ENCODE measurements around the gene GDF10. TPM values are rescaled to one million over a fixed set of nuclear protein-coding genes. Genes with fewer than 3 reads are reported as not detected.
A peak's percentile ranks its signal among the peaks of the same experiment; 100 is the strongest.

The GDF10 gene
- total RNA-seq, 1 experiment from 2014 or later: not detected

GRCh38 chr10:47339186-47339735 is 39.3 kb downstream of the GDF10 start:
- no peak overlapping the region for H3K27ac Mint-ChIP-seq (ENCODE audit: unreplicated experiment)
- CTCF ChIA-PET: no interaction called here
- no peak overlapping the region for H3K4me3 Mint-ChIP-seq (ENCODE audit: low read depth, unreplicated experiment)
- peaks cover 77% of the 10 kb centered on the region for H3K27me3 Mint-ChIP-seq (ENCODE audit: unreplicated experiment)
- DNase-seq: no peak
- peaks cover 11% of the 10 kb centered on the region for H3K4me1 Mint-ChIP-seq (ENCODE audit: low read depth, unreplicated experiment)
- intact Hi-C loops (cut with micrococcal nuclease; ENCODE audit: unreplicated experiment): no loop called here
- no TSS peak for BruUV-seq (replicated peaks)
- H3K36me3 Mint-ChIP-seq (ENCODE audit: insufficient read depth, unreplicated experiment): no peaks in the 10 kb centered on the region
- no peaks in the 10 kb centered on the region for H3K9me3 Mint-ChIP-seq (ENCODE audit: low read depth, unreplicated experiment)
- TF ChIP-seq, protein P1, sequence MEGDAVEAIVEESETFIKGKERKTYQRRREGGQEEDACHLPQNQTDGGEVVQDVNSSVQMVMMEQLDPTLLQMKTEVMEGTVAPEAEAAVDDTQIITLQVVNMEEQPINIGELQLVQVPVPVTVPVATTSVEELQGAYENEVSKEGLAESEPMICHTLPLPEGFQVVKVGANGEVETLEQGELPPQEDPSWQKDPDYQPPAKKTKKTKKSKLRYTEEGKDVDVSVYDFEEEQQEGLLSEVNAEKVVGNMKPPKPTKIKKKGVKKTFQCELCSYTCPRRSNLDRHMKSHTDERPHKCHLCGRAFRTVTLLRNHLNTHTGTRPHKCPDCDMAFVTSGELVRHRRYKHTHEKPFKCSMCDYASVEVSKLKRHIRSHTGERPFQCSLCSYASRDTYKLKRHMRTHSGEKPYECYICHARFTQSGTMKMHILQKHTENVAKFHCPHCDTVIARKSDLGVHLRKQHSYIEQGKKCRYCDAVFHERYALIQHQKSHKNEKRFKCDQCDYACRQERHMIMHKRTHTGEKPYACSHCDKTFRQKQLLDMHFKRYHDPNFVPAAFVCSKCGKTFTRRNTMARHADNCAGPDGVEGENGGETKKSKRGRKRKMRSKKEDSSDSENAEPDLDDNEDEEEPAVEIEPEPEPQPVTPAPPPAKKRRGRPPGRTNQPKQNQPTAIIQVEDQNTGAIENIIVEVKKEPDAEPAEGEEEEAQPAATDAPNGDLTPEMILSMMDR (IDR thresholded peaks at IDR 0.05; ENCODE audit: unreplicated experiment): no peak

DNA sequence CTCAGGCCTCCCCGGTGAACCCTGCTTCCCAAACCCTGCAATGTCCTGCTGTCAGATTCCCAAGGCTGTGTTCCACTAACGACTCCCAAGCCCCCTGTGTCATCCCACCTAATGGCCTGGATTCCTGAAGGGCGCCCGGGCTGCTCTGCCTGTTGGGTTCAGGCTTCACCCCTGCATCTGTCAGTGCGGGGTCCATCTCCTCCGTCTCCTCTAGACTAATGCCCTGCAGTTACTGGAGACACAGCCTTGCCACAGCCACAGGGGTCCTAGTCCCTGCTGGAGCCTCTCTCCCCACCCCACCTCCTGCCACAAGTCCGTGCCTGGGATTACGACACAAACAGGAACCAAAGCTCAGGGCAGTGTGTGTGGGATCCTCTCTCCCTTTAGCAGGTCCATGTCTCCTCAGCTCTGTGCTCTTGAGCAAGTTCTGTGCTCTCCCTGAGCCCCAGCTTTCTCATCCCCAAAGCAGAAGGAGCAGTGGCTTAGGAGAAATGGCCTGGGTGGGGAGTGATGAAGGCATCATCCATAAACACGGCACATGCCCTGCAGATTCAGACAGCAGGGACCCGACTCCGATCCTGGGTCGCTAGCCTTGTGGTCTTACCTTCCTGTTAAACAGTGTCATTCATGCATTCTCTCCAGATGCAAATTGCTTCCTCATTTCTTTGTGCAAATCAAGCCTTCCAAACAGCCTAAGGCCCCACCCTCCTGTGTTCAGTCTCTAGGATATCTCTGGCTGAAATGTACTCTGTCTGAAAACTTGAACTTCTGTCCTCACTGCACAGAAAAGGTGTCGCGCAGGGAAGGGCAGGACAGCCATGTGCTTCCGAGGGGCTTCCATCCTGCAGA is 40.0 kb downstream of the GDF10 start:
- intact Hi-C loops (cut with micrococcal nuclease; ENCODE audit: unreplicated experiment): no loop called here
- no peak for DNase-seq
- H3K36me3 Mint-ChIP-seq (ENCODE audit: insufficient read depth, unreplicated experiment): no peaks in the 10 kb centered on the region

DNA sequence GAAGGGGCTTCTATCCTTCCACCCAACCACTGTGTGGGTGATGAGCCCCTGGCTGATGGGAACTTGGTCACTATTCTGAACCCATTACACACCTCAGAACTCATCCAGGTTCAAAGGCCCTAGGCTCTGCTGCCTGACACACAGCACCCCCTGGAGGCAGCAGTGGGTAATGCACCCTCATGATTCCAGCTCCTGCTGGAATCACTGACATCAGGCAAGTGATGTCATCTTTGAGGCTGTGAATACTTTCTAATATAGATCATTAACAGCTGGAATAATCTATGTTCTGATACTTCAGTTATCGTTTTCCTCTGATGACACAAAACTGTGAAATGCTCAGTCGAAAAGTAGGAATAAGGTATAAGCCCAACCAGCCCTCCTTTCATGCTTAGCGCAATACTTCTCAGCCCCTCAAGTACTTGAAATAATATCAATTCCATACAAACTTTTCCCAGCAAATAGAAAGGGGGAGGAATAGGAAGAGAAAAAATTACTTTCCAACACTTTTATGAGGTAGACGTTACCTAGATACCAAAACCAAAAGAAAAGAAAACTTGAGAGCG is 40.7 kb downstream of the GDF10 start:
- Mint-ChIP-seq H3K4me3 (ENCODE audit: low read depth, unreplicated experiment) (no peak overlapping the region), H3K27ac (ENCODE audit: unreplicated experiment) (no peak overlapping the region), H3K36me3 (ENCODE audit: insufficient read depth, unreplicated experiment) (no peaks in the 10 kb centered on the region), H3K4me1 (ENCODE audit: low read depth, unreplicated experiment) (peaks cover 11% of the 10 kb centered on the region), H3K9me3 (ENCODE audit: low read depth, unreplicated experiment) (no peaks in the 10 kb centered on the region), H3K27me3 (ENCODE audit: unreplicated experiment) (peaks cover 74% of the 10 kb centered on the region)
- intact Hi-C loops (cut with micrococcal nuclease; ENCODE audit: unreplicated experiment): no loop called here
- CTCF ChIA-PET: interaction anchor here (1.0 to 1.5 kb wide), 5 partner anchors 13 to 316 kb away, joined by 3 to 7 read pairs (median 5); no protein-coding TSS in a partner anchor
- BruUV-seq (replicated peaks): no TSS peak
- TF ChIP-seq, protein P1 (IDR thresholded peaks at IDR 0.05; ENCODE audit: unreplicated experiment): peak; percentile 98
- peak; percentile 79 for DNase-seq

More for the DNA sequence above, 40.0 kb downstream of the GDF10 start:
- CTCF ChIA-PET: interaction anchor here (1.0 to 1.5 kb wide), 5 partner anchors 14 to 315 kb away, joined by 3 to 7 read pairs (median 5); no protein-coding TSS in a partner anchor
- BruUV-seq (replicated peaks): no TSS peak
- peaks cover 74% of the 10 kb centered on the region for H3K27me3 Mint-ChIP-seq (ENCODE audit: unreplicated experiment)
- no peak overlapping the region for H3K27ac Mint-ChIP-seq (ENCODE audit: unreplicated experiment)
- H3K4me3 Mint-ChIP-seq (ENCODE audit: low read depth, unreplicated experiment): no peak overlapping the region
- no peaks in the 10 kb centered on the region for H3K9me3 Mint-ChIP-seq (ENCODE audit: low read depth, unreplicated experiment)
- TF ChIP-seq, protein P1 (IDR thresholded peaks at IDR 0.05; ENCODE audit: unreplicated experiment): no peak
- peaks cover 11% of the 10 kb centered on the region for H3K4me1 Mint-ChIP-seq (ENCODE audit: low read depth, unreplicated experiment)

DNA sequence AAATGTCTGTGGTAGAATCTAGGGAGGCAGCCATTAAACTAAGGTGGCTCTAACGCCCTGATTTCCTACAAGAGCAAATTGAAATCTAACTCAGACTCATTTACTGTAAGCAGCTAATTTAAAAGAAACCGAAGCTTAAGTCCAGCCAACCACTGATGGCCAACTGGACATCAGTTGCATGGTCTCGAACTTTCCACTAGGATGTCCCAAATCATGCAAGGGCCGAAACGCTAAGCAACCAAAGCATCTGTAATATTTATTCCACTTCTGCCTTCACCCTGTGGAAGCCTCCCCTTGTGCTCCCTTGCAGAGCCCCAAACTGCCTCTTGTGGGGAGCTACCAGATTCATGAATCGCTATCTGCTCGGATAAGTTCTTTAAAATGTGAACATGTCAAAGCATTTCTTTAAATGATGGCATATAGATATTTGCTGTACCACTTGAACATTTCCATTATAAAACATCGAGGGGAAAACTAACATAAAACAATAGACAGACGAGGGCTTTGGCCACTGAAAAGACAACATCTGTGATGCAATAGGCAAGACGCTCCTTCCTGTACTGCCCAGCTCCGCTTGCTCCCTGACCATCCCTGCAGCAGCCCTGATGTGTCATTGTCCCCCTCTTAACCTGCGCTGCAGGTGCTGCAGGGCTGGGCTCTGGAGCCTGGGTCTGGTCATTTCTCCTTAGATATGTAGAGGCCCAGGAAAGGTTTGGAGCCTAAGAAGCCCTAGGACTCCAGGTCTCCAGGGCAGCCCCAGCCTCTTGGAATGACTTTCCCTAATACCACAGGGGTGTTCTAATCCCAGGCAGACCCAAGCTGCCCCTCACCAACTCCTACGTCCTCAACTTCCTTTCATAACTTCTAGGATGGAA is 45.2 kb downstream of the GDF10 start:
- no TSS peak for BruUV-seq (replicated peaks)
- intact Hi-C loops (cut with micrococcal nuclease; ENCODE audit: unreplicated experiment): no loop called here
- Mint-ChIP-seq H3K36me3 (ENCODE audit: insufficient read depth, unreplicated experiment) (no peaks in the 10 kb centered on the region), H3K27ac (ENCODE audit: unreplicated experiment) (no peak overlapping the region), H3K4me1 (ENCODE audit: low read depth, unreplicated experiment) (peaks cover 7% of the 10 kb centered on the region), H3K9me3 (ENCODE audit: low read depth, unreplicated experiment) (no peaks in the 10 kb centered on the region), H3K4me3 (ENCODE audit: low read depth, unreplicated experiment) (no peak overlapping the region), H3K27me3 (ENCODE audit: unreplicated experiment) (peaks cover 40% of the 10 kb centered on the region)
- CTCF ChIA-PET: no interaction called here
- TF ChIP-seq, protein P1 (IDR thresholded peaks at IDR 0.05; ENCODE audit: unreplicated experiment): no peak
- DNase-seq: no peak

All from Calu3 (cell line).